Measurements from ENCODE around the gene NKAIN2. TPM values are rescaled to one million over a fixed set of nuclear protein-coding genes. Genes with fewer than 3 reads are reported as not detected.

NKAIN2 gene
- polyA plus RNA-seq, 1 of the 3 experiments (the other 2 are of a cell fraction): not detected

- ChIA-PET CTCF (no interaction called here), POLR2A (no interaction called here)
- Histone ChIP-seq H3K27me3 (ENCODE audit: insufficient read depth) (no peaks in the 10 kb centered on the region), H3K4me3 (ENCODE audit: low read depth in 2 of 2, low read length in 1 of 2) (no peak overlapping the region), H3K4me2 (no peak overlapping the region), H3K9ac (no peak overlapping the region), H3K9me2 (no peaks in the 10 kb centered on the region), H3F3A (replicated peaks; ENCODE audit: insufficient read depth) (no peaks in the 10 kb centered on the region), H3K27ac (ENCODE audit: low read depth in 2 of 2, low read length in 1 of 2) (no peak overlapping the region), H3K9me3 (no peaks in the 10 kb centered on the region), H3K36me3 (replicated peaks in 1 of 2; ENCODE audit: control insufficient read depth in 1 of 2, insufficient read depth in 2 of 2, low read length in 1 of 2) (no peaks in the 10 kb centered on the region), H3K79me2 (ENCODE audit: insufficient read depth) (no peaks in the 10 kb centered on the region), H4K20me1 (ENCODE audit: insufficient read depth) (no peaks in the 10 kb centered on the region), H3K4me1 (ENCODE audit: control insufficient read depth in 1 of 2, insufficient read depth in 2 of 2, low read depth in 1 of 2, low read length in 1 of 2) (no peaks in the 10 kb centered on the region), H2AFZ (ENCODE audit: low read depth) (no peak overlapping the region)
- TF ChIP-seq GABPA (IDR thresholded peaks at IDR 0.05; ENCODE audit: low read depth): no peak
- no peak for TF ChIP-seq YY1 (IDR thresholded peaks at IDR 0.05; ENCODE audit: low read depth)
- no peak for TF ChIP-seq NFIC (IDR thresholded peaks at IDR 0.05; ENCODE audit: borderline replicate concordance)
- no peak for TF ChIP-seq RCOR1 (IDR thresholded peaks at IDR 0.05; ENCODE audit: low read length)
- no peak for TF ChIP-seq MAX (IDR thresholded peaks at IDR 0.05; ENCODE audit: low read depth)
- no peak for TF ChIP-seq MXI1 (IDR thresholded peaks at IDR 0.05; ENCODE audit: low read depth, low read length)
- no peak for TF ChIP-seq EZH2phosphoT487 (IDR thresholded peaks at IDR 0.05; ENCODE audit: borderline replicate concordance, low read depth)
- no peak for DNase-seq
- 0% methylated on average over 1 of the region's 1 CpG for WGBS (ENCODE audit: low lambda C conversion rate)
Measured at GRCh38 chr6:124674042-124674441, 870.4 kb downstream of the NKAIN2 start.

GRCh38 chr6:124676033-124676432, 872.4 kb downstream of the NKAIN2 start:
- H3K9ac ChIP-seq: no peak overlapping the region
- no peak for DNase-seq
- no peaks in the 10 kb centered on the region for H3K79me2 ChIP-seq (ENCODE audit: insufficient read depth)
- ChIA-PET CTCF (no interaction called here), POLR2A (no interaction called here)
- H2AFZ ChIP-seq (ENCODE audit: low read depth): no peak overlapping the region
- no peak for TF ChIP-seq RXRA (IDR thresholded peaks at IDR 0.05; ENCODE audit: borderline replicate concordance, low read depth)
- no peak for TF ChIP-seq NRF1 (IDR thresholded peaks at IDR 0.05; ENCODE audit: low read depth, low read length)
- TF ChIP-seq NFIC (IDR thresholded peaks at IDR 0.05; ENCODE audit: borderline replicate concordance): no peak
- TF ChIP-seq REST (IDR thresholded peaks at IDR 0.05; ENCODE audit: low read depth, low read length): no peak
- no peak for TF ChIP-seq YY1 (IDR thresholded peaks at IDR 0.05; ENCODE audit: low read depth)
- TF ChIP-seq RCOR1 (IDR thresholded peaks at IDR 0.05; ENCODE audit: low read length): no peak
- no peak for TF ChIP-seq USF2 (IDR thresholded peaks at IDR 0.05; ENCODE audit: borderline replicate concordance, low read depth, low read length)
- TF ChIP-seq TEAD4 (IDR thresholded peaks at IDR 0.05; ENCODE audit: borderline replicate concordance, insufficient read depth): no peak
- TF ChIP-seq FOSL2 (IDR thresholded peaks at IDR 0.05; ENCODE audit: borderline replicate concordance, low read depth): no peak
- H3K9me2 ChIP-seq: no peaks in the 10 kb centered on the region
- H4K20me1 ChIP-seq (ENCODE audit: insufficient read depth): no peaks in the 10 kb centered on the region
- no peak overlapping the region for H3K4me2 ChIP-seq
- H3K4me3 ChIP-seq (ENCODE audit: low read depth in 2 of 2, low read length in 1 of 2): no peak overlapping the region
- H3K9me3 ChIP-seq: no peaks in the 10 kb centered on the region
- no peak overlapping the region for H3K27ac ChIP-seq (ENCODE audit: low read depth in 2 of 2, low read length in 1 of 2)
- H3K4me1 ChIP-seq (ENCODE audit: control insufficient read depth in 1 of 2, insufficient read depth in 2 of 2, low read depth in 1 of 2, low read length in 1 of 2): no peaks in the 10 kb centered on the region
- H3K36me3 ChIP-seq (replicated peaks in 1 of 2; ENCODE audit: control insufficient read depth in 1 of 2, insufficient read depth in 2 of 2, low read length in 1 of 2): no peaks in the 10 kb centered on the region
- whole genome bisulfite sequencing (ENCODE audit: low lambda C conversion rate): 4% methylated on average over 3 of the region's 3 CpGs
- no peaks in the 10 kb centered on the region for H3F3A ChIP-seq (replicated peaks; ENCODE audit: insufficient read depth)
- H3K27me3 ChIP-seq (ENCODE audit: insufficient read depth): no peaks in the 10 kb centered on the region

Data from SK-N-SH (cell line).